Mammary epithelial cell (primary cell): ENCODE measurements around the gene NUDC.

Source experiments
- EZH2 ChIP-seq: IDR thresholded peaks from 2 replicates; pipeline ENCODE4 v1.6.1; 2012; ENCODE audit warnings: low read length, inconsistent platforms, borderline replicate concordance
- TF ChIP-seq, protein P1 (sequence below), 2 donors: IDR thresholded peaks in 1 of 2; conservative IDR thresholded peaks in 1 of 2; 2 replicates each; pipeline ENCODE4 v1.5.1; 2011 to 2012; ENCODE audit warnings: inconsistent platforms in 2 of 2, low read length in 2 of 2, mild to moderate bottlenecking in 2 of 2, control low read depth in 1 of 2, low read depth in 1 of 2; ENCODE audit not compliant: insufficient read depth in 1 of 2; ENCODE audit errors: extremely low read depth in 1 of 2

DNA sequence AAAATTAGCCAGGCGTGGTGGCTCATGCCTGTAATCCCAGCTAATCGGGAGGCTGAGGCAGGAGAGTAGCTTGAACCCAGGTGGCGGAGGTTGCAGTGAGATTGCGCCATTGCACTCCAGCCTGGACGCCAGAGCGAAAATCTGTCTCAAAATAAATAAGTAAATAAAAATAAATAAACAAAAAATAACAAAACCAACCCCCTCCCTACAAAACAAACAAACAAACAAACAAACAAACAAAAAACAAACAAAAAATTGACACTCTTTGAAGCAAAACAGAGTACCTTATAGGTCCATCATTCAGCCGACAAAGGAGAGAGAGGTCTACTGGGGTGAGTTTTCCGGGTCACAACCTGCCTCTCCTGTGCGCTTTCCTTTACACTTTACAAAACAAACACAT lies 44.1 kb downstream of the NUDC start:
- TF ChIP-seq, protein P1, sequence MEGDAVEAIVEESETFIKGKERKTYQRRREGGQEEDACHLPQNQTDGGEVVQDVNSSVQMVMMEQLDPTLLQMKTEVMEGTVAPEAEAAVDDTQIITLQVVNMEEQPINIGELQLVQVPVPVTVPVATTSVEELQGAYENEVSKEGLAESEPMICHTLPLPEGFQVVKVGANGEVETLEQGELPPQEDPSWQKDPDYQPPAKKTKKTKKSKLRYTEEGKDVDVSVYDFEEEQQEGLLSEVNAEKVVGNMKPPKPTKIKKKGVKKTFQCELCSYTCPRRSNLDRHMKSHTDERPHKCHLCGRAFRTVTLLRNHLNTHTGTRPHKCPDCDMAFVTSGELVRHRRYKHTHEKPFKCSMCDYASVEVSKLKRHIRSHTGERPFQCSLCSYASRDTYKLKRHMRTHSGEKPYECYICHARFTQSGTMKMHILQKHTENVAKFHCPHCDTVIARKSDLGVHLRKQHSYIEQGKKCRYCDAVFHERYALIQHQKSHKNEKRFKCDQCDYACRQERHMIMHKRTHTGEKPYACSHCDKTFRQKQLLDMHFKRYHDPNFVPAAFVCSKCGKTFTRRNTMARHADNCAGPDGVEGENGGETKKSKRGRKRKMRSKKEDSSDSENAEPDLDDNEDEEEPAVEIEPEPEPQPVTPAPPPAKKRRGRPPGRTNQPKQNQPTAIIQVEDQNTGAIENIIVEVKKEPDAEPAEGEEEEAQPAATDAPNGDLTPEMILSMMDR (conservative IDR thresholded peaks at IDR 0.05 in 1 of 2, IDR thresholded peaks at IDR 0.05 in 1 of 2; ENCODE audit: extremely low read depth in 1 of 2, insufficient read depth in 1 of 2, low read depth in 1 of 2, low read length in 2 of 2), result no peak
- no peak for TF ChIP-seq EZH2
